WTC11 (cell line): ENCODE data around the gene PEX16. TPM values are rescaled to one million over a fixed set of nuclear protein-coding genes. Genes with fewer than 3 reads are reported as not detected.

Source experiments
- ATAC-seq: fragments of 200-7000 bp; cut with Tn5 transposase; 2 replicates; pipeline ENCODE4 v1.10.0; 2021; ENCODE audit warnings: mild to moderate bottlenecking, moderate library complexity
- CTCF ChIA-PET: fragments of 300-600 bp; sonication (Branson Sonifier 250); formaldehyde crosslinking; loops from one replicate; lab custom pipeline; 2021; ENCODE audit warnings: antibody characterized with exemption; lab: Charles Lee
- POLR2A ChIA-PET: fragments of 350-600 bp; sonication (Branson Sonifier 250); formaldehyde crosslinking; loops from one replicate; lab custom pipeline; 2021; ENCODE audit warnings: antibody characterized with exemption; lab: Charles Lee
- DNase-seq: peaks from one replicate; pipeline ENCODE4 v3.0.0; 2021; ENCODE audit warnings: low spot score
- H3K27ac Mint-ChIP-seq: 2 replicates; pipeline ENCODE4 v1.8.0; 2021; ENCODE audit warnings: mixed read lengths
- H3K27me3 Mint-ChIP-seq: 2 replicates; pipeline ENCODE4 v1.8.0; 2021; ENCODE audit warnings: low read depth, mild to moderate bottlenecking, moderate library complexity, mixed read lengths
- H3K36me3 Mint-ChIP-seq: 2 replicates; pipeline ENCODE4 v1.8.0; 2021; ENCODE audit warnings: mixed read lengths
- H3K4me1 Mint-ChIP-seq: 2 replicates; pipeline ENCODE4 v1.8.0; 2022; ENCODE audit warnings: mixed read lengths
- H3K4me3 Mint-ChIP-seq: 2 replicates; pipeline ENCODE4 v1.8.0; 2021; ENCODE audit warnings: mild to moderate bottlenecking, moderate library complexity, mixed read lengths
- H3K9me3 Mint-ChIP-seq: 2 replicates; pipeline ENCODE4 v1.8.0; 2021; ENCODE audit warnings: mixed read lengths
- CBFB ChIP-seq: sonication (generic); formaldehyde crosslinking; IDR thresholded peaks from 2 replicates; pipeline ENCODE4 v1.8.1; 2022; ENCODE audit warnings: mild to moderate bottlenecking, low read depth, missing genetic modification reagents
- CREB1 ChIP-seq: sonication (generic); formaldehyde crosslinking; IDR thresholded peaks from 2 replicates; pipeline ENCODE4 v1.8.0; 2023; ENCODE audit warnings: mild to moderate bottlenecking, missing genetic modification reagents
- CREM ChIP-seq: sonication (generic); formaldehyde crosslinking; IDR thresholded peaks from 2 replicates; pipeline ENCODE4 v1.8.1; 2022; ENCODE audit warnings: mild to moderate bottlenecking, missing genetic modification reagents, moderate library complexity
- OVOL2 ChIP-seq: fragments of 250-450 bp; sonication (Bioruptor Pico); IDR thresholded peaks from 2 replicates; pipeline ENCODE4 v1.9.0; 2021; ENCODE audit warnings: mild to moderate bottlenecking, borderline replicate concordance
- PRRX2 ChIP-seq: fragments of 250-450 bp; sonication (Bioruptor Pico); IDR thresholded peaks from 2 replicates; pipeline ENCODE4 v1.8.0; 2021; ENCODE audit warnings: mild to moderate bottlenecking
- SMAD4 ChIP-seq: sonication (generic); formaldehyde crosslinking; IDR thresholded peaks from 2 replicates; pipeline ENCODE4 v1.8.0; 2022; ENCODE audit warnings: mild to moderate bottlenecking, missing genetic modification reagents
- TEAD1 ChIP-seq: sonication (generic); formaldehyde crosslinking; IDR thresholded peaks from 2 replicates; pipeline ENCODE4 v1.8.0; 2022; ENCODE audit warnings: mild to moderate bottlenecking, missing genetic modification reagents
- ZNF219 ChIP-seq: sonication (generic); formaldehyde crosslinking; IDR thresholded peaks from 2 replicates; pipeline ENCODE4 v1.8.0; 2023; ENCODE audit warnings: missing genetic modification reagents, mild to moderate bottlenecking, borderline replicate concordance
- ZNF416 ChIP-seq: fragments of 250-450 bp; sonication (Bioruptor Pico); IDR thresholded peaks from 2 replicates; pipeline ENCODE4 v1.9.0; 2021; ENCODE audit warnings: mild to moderate bottlenecking, inconsistent platforms
- total RNA-seq: library from RNA; stranded (reverse); gene quantifications from 3 replicates; pipeline ENCODE4 v1.2.3, GENCODE V29; 2021
- TF ChIP-seq, protein P1 (sequence below): sonication (generic); formaldehyde crosslinking; IDR thresholded peaks from 2 replicates; pipeline ENCODE4 v1.8.1; 2023; ENCODE audit warnings: mild to moderate bottlenecking, missing genetic modification reagents, borderline replicate concordance
- TF ChIP-seq, protein P2 (sequence below): fragments of 250-450 bp; sonication (Bioruptor Pico); IDR thresholded peaks from 2 replicates; pipeline ENCODE4 v1.9.0; 2021; ENCODE audit warnings: mild to moderate bottlenecking
- TF ChIP-seq, protein P3 (sequence below): sonication (generic); formaldehyde crosslinking; IDR thresholded peaks from 2 replicates; pipeline ENCODE4 v1.8.0; 2023; ENCODE audit warnings: missing genetic modification reagents
- TF ChIP-seq, protein P4 (sequence below): sonication (generic); formaldehyde crosslinking; conservative IDR thresholded peaks from 2 replicates; pipeline ENCODE4 v1.8.1; 2023; ENCODE audit warnings: mild to moderate bottlenecking, low read depth, missing genetic modification reagents, moderate library complexity
- TF ChIP-seq, protein P5 (sequence below): sonication (generic); formaldehyde crosslinking; conservative IDR thresholded peaks from 2 replicates; pipeline ENCODE4 v1.8.1; 2022; ENCODE audit warnings: mild to moderate bottlenecking, missing genetic modification reagents
- TF ChIP-seq, protein P6 (sequence below): fragments of 250-450 bp; sonication (Bioruptor Pico); IDR thresholded peaks from 2 replicates; pipeline ENCODE4 v1.9.0; 2021; ENCODE audit warnings: mild to moderate bottlenecking, borderline replicate concordance
- TF ChIP-seq, protein P7 (sequence below): sonication (generic); formaldehyde crosslinking; IDR thresholded peaks from 2 replicates; pipeline ENCODE4 v1.8.1; 2022; ENCODE audit warnings: mild to moderate bottlenecking, missing genetic modification reagents, moderate library complexity, borderline replicate concordance
- TF ChIP-seq, protein P8 (sequence below): sonication (generic); formaldehyde crosslinking; IDR thresholded peaks from 2 replicates; pipeline ENCODE4 v1.8.1; 2022; ENCODE audit warnings: low read depth, mild to moderate bottlenecking, moderate library complexity, missing genetic modification reagents, borderline replicate concordance

The PEX16 gene
- total RNA-seq, 1 experiment from 2014 or later = 39.3 TPM

DNA sequence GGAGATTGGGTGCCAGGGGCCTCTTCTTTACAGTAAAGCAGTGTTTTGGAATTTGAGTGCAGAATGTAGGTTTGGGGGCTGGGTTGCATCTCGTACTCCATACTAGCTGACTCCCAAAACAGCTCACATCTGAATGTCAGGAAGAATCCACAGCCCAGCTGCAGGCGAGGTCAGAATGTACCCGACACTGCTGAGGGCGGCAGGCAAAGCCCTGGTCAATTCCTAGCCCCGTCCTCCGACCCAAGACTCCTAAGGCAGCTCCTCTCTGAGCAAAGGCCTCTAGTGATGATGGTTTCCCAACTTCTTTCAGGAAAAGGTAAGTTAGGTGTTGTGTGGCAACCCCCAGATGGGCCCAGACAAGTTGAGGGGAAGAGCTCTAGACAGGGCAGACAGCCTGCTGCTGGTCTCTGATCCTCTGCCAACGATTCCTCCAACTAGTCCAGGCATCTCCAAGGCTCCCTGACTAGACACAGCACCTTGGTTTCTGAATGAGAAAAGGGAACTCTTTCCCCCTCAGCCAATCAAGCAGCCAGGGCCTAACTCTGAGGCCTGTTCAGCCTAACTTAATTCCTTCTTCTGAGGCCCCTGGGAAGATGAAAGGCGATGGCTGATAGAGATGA lies 13.4 kb upstream of the PEX16 start:
- DNase-seq (no peak), ATAC-seq (no peak)
- H3K4me1 Mint-ChIP-seq = no peaks in the 10 kb centered on the region; the same call in 1 of the 2 replicates
- ChIA-PET CTCF (interaction anchor here (0.6 to 2.5 kb wide), 9 partner anchors 34 to 1921 kb away, joined by 3 to 15 read pairs (median 4); no protein-coding TSS in a partner anchor), POLR2A (interaction anchor here (1.7 kb wide), 1 partner anchor 9 kb away, joined by 6 read pairs; the partner anchor contains the start of gene LARGE2)
- peaks cover 27% of the 10 kb centered on the region for H3K36me3 Mint-ChIP-seq
- no peaks in the 10 kb centered on the region; the same call in 1 of the 2 replicates for H3K27me3 Mint-ChIP-seq
- peak overlapping the region; percentile 89; the same call in 1 of the 2 replicates for H3K27ac Mint-ChIP-seq
- H3K4me3 Mint-ChIP-seq = no peak overlapping the region
- no peaks in the 10 kb centered on the region for H3K9me3 Mint-ChIP-seq
- TF ChIP-seq SMAD4 (CRISPR knock-in tag) = no peak
- TF ChIP-seq, protein P1, sequence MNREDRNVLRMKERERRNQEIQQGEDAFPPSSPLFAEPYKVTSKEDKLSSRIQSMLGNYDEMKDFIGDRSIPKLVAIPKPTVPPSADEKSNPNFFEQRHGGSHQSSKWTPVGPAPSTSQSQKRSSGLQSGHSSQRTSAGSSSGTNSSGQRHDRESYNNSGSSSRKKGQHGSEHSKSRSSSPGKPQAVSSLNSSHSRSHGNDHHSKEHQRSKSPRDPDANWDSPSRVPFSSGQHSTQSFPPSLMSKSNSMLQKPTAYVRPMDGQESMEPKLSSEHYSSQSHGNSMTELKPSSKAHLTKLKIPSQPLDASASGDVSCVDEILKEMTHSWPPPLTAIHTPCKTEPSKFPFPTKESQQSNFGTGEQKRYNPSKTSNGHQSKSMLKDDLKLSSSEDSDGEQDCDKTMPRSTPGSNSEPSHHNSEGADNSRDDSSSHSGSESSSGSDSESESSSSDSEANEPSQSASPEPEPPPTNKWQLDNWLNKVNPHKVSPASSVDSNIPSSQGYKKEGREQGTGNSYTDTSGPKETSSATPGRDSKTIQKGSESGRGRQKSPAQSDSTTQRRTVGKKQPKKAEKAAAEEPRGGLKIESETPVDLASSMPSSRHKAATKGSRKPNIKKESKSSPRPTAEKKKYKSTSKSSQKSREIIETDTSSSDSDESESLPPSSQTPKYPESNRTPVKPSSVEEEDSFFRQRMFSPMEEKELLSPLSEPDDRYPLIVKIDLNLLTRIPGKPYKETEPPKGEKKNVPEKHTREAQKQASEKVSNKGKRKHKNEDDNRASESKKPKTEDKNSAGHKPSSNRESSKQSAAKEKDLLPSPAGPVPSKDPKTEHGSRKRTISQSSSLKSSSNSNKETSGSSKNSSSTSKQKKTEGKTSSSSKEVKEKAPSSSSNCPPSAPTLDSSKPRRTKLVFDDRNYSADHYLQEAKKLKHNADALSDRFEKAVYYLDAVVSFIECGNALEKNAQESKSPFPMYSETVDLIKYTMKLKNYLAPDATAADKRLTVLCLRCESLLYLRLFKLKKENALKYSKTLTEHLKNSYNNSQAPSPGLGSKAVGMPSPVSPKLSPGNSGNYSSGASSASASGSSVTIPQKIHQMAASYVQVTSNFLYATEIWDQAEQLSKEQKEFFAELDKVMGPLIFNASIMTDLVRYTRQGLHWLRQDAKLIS (CRISPR knock-in tag) = no peak
- no peak for TF ChIP-seq CREM (CRISPR knock-in tag)
- TF ChIP-seq ZNF219 (CRISPR knock-in tag) = no peak
- TF ChIP-seq, protein P2, sequence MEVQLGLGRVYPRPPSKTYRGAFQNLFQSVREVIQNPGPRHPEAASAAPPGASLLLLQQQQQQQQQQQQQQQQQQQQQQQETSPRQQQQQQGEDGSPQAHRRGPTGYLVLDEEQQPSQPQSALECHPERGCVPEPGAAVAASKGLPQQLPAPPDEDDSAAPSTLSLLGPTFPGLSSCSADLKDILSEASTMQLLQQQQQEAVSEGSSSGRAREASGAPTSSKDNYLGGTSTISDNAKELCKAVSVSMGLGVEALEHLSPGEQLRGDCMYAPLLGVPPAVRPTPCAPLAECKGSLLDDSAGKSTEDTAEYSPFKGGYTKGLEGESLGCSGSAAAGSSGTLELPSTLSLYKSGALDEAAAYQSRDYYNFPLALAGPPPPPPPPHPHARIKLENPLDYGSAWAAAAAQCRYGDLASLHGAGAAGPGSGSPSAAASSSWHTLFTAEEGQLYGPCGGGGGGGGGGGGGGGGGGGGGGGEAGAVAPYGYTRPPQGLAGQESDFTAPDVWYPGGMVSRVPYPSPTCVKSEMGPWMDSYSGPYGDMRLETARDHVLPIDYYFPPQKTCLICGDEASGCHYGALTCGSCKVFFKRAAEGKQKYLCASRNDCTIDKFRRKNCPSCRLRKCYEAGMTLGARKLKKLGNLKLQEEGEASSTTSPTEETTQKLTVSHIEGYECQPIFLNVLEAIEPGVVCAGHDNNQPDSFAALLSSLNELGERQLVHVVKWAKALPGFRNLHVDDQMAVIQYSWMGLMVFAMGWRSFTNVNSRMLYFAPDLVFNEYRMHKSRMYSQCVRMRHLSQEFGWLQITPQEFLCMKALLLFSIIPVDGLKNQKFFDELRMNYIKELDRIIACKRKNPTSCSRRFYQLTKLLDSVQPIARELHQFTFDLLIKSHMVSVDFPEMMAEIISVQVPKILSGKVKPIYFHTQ (CRISPR knock-in tag) = no peak
- no peak for TF ChIP-seq ZNF416 (CRISPR knock-in tag)
- TF ChIP-seq, protein P3, sequence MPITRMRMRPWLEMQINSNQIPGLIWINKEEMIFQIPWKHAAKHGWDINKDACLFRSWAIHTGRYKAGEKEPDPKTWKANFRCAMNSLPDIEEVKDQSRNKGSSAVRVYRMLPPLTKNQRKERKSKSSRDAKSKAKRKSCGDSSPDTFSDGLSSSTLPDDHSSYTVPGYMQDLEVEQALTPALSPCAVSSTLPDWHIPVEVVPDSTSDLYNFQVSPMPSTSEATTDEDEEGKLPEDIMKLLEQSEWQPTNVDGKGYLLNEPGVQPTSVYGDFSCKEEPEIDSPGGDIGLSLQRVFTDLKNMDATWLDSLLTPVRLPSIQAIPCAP (CRISPR knock-in tag) = no peak
- TF ChIP-seq, protein P4, sequence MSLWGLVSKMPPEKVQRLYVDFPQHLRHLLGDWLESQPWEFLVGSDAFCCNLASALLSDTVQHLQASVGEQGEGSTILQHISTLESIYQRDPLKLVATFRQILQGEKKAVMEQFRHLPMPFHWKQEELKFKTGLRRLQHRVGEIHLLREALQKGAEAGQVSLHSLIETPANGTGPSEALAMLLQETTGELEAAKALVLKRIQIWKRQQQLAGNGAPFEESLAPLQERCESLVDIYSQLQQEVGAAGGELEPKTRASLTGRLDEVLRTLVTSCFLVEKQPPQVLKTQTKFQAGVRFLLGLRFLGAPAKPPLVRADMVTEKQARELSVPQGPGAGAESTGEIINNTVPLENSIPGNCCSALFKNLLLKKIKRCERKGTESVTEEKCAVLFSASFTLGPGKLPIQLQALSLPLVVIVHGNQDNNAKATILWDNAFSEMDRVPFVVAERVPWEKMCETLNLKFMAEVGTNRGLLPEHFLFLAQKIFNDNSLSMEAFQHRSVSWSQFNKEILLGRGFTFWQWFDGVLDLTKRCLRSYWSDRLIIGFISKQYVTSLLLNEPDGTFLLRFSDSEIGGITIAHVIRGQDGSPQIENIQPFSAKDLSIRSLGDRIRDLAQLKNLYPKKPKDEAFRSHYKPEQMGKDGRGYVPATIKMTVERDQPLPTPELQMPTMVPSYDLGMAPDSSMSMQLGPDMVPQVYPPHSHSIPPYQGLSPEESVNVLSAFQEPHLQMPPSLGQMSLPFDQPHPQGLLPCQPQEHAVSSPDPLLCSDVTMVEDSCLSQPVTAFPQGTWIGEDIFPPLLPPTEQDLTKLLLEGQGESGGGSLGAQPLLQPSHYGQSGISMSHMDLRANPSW (CRISPR knock-in tag) = no peak
- TF ChIP-seq, protein P5, sequence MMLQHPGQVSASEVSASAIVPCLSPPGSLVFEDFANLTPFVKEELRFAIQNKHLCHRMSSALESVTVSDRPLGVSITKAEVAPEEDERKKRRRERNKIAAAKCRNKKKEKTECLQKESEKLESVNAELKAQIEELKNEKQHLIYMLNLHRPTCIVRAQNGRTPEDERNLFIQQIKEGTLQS (CRISPR knock-in tag) = no peak
- TF ChIP-seq CREB1 (CRISPR knock-in tag) = no peak
- TF ChIP-seq CBFB = no peak
- TF ChIP-seq PRRX2 (CRISPR knock-in tag) = no peak
- TF ChIP-seq OVOL2 (CRISPR knock-in tag) = no peak
- TF ChIP-seq, protein P6, sequence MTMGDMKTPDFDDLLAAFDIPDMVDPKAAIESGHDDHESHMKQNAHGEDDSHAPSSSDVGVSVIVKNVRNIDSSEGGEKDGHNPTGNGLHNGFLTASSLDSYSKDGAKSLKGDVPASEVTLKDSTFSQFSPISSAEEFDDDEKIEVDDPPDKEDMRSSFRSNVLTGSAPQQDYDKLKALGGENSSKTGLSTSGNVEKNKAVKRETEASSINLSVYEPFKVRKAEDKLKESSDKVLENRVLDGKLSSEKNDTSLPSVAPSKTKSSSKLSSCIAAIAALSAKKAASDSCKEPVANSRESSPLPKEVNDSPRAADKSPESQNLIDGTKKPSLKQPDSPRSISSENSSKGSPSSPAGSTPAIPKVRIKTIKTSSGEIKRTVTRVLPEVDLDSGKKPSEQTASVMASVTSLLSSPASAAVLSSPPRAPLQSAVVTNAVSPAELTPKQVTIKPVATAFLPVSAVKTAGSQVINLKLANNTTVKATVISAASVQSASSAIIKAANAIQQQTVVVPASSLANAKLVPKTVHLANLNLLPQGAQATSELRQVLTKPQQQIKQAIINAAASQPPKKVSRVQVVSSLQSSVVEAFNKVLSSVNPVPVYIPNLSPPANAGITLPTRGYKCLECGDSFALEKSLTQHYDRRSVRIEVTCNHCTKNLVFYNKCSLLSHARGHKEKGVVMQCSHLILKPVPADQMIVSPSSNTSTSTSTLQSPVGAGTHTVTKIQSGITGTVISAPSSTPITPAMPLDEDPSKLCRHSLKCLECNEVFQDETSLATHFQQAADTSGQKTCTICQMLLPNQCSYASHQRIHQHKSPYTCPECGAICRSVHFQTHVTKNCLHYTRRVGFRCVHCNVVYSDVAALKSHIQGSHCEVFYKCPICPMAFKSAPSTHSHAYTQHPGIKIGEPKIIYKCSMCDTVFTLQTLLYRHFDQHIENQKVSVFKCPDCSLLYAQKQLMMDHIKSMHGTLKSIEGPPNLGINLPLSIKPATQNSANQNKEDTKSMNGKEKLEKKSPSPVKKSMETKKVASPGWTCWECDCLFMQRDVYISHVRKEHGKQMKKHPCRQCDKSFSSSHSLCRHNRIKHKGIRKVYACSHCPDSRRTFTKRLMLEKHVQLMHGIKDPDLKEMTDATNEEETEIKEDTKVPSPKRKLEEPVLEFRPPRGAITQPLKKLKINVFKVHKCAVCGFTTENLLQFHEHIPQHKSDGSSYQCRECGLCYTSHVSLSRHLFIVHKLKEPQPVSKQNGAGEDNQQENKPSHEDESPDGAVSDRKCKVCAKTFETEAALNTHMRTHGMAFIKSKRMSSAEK (CRISPR knock-in tag) = no peak
- TF ChIP-seq, protein P7, sequence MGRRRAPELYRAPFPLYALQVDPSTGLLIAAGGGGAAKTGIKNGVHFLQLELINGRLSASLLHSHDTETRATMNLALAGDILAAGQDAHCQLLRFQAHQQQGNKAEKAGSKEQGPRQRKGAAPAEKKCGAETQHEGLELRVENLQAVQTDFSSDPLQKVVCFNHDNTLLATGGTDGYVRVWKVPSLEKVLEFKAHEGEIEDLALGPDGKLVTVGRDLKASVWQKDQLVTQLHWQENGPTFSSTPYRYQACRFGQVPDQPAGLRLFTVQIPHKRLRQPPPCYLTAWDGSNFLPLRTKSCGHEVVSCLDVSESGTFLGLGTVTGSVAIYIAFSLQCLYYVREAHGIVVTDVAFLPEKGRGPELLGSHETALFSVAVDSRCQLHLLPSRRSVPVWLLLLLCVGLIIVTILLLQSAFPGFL = no peak
- TF ChIP-seq TEAD1 = no peak
- TF ChIP-seq, protein P8, sequence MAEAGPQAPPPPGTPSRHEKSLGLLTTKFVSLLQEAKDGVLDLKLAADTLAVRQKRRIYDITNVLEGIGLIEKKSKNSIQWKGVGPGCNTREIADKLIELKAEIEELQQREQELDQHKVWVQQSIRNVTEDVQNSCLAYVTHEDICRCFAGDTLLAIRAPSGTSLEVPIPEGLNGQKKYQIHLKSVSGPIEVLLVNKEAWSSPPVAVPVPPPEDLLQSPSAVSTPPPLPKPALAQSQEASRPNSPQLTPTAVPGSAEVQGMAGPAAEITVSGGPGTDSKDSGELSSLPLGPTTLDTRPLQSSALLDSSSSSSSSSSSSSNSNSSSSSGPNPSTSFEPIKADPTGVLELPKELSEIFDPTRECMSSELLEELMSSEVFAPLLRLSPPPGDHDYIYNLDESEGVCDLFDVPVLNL (CRISPR knock-in tag) = no peak
